ENCODE data around the gene KCNMA1.

Gene KCNMA1

GRCh38 chr10:77177589-77177988, 460.0 kb downstream of the KCNMA1 start:
- H3K9ac ChIP-seq (ENCODE audit: low read length) = no peak overlapping the region
- no peak overlapping the region for H4K8ac ChIP-seq (ENCODE audit: low read length)
- no peak overlapping the region for H3K18ac ChIP-seq (ENCODE audit: low read depth in 1 of 2, low read length in 2 of 2)
- H3K9me3 ChIP-seq (ENCODE audit: control insufficient read depth, low read length) = no peaks in the 10 kb centered on the region
- no peak overlapping the region for H3K4me3 ChIP-seq (ENCODE audit: insufficient read depth in 1 of 2, low read depth in 1 of 2, low read length in 2 of 2)
- H3K4me1 ChIP-seq (ENCODE audit: control insufficient read depth, insufficient read depth, low read depth, low read length) = peaks cover 13% of the 10 kb centered on the region
- H2AK5ac ChIP-seq (ENCODE audit: low read length, severe bottlenecking) = no peak overlapping the region
- H3K14ac ChIP-seq (ENCODE audit: low read length in 2 of 2) = no peak overlapping the region
- no peak overlapping the region for H2BK15ac ChIP-seq (ENCODE audit: low read depth, poor library complexity, severe bottlenecking)
- no peak overlapping the region for H3K4ac ChIP-seq (ENCODE audit: low read depth in 1 of 2, low read length in 2 of 2)
- H2AFZ ChIP-seq (ENCODE audit: low read depth, low read length) = no peak overlapping the region
- no peak for DNase-seq
- peaks cover 2% of the 10 kb centered on the region for H3K79me1 ChIP-seq (replicated peaks; ENCODE audit: low read length, poor library complexity, severe bottlenecking)
- no peak overlapping the region for H3K23ac ChIP-seq (ENCODE audit: low read length in 2 of 2)
- no peak overlapping the region for H4K91ac ChIP-seq (ENCODE audit: low read length)
- no peak overlapping the region for H3K27ac ChIP-seq (ENCODE audit: low read length, poor library complexity, severe bottlenecking)
- H3K27me3 ChIP-seq (ENCODE audit: control insufficient read depth in 1 of 2, insufficient read depth in 1 of 2, low read length in 2 of 2) = no peaks in the 10 kb centered on the region
- H3K4me2 ChIP-seq (ENCODE audit: low read length, poor library complexity, severe bottlenecking) = no peak overlapping the region
- no peak overlapping the region for H2BK12ac ChIP-seq (ENCODE audit: low read length in 2 of 2)
- WGBS = 100% methylated on average over 1 of the region's 1 CpG
- no peak overlapping the region for H2BK5ac ChIP-seq (ENCODE audit: low read depth, low read length, poor library complexity, severe bottlenecking)
- H3K36me3 ChIP-seq (ENCODE audit: control insufficient read depth in 1 of 2, insufficient read depth in 2 of 2, low read depth in 1 of 2, low read length in 2 of 2) = no peaks in the 10 kb centered on the region
- H2BK120ac ChIP-seq (ENCODE audit: low read depth, low read length) = no peak overlapping the region

- Histone ChIP-seq H2AFZ (ENCODE audit: low read depth, low read length) (no peak overlapping the region), H3K36me3 (ENCODE audit: control insufficient read depth in 1 of 2, insufficient read depth in 2 of 2, low read depth in 1 of 2, low read length in 2 of 2) (no peaks in the 10 kb centered on the region), H3K4me2 (ENCODE audit: low read length, poor library complexity, severe bottlenecking) (no peak overlapping the region), H3K23ac (ENCODE audit: low read length in 2 of 2) (no peak overlapping the region), H2BK120ac (ENCODE audit: low read depth, low read length) (no peak overlapping the region), H3K9me3 (ENCODE audit: control insufficient read depth, low read length) (no peaks in the 10 kb centered on the region), H3K79me1 (replicated peaks; ENCODE audit: low read length, poor library complexity, severe bottlenecking) (peaks cover 2% of the 10 kb centered on the region), H3K9ac (ENCODE audit: low read length) (no peak overlapping the region), H3K4ac (ENCODE audit: low read depth in 1 of 2, low read length in 2 of 2) (no peak overlapping the region), H2BK15ac (ENCODE audit: low read depth, poor library complexity, severe bottlenecking) (no peak overlapping the region), H4K8ac (ENCODE audit: low read length) (no peak overlapping the region), H4K91ac (ENCODE audit: low read length) (no peak overlapping the region), H3K27me3 (ENCODE audit: control insufficient read depth in 1 of 2, insufficient read depth in 1 of 2, low read length in 2 of 2) (no peaks in the 10 kb centered on the region), H2BK12ac (ENCODE audit: low read length in 2 of 2) (no peak overlapping the region), H2BK5ac (ENCODE audit: low read depth, low read length, poor library complexity, severe bottlenecking) (no peak overlapping the region), H2AK5ac (ENCODE audit: low read length, severe bottlenecking) (no peak overlapping the region), H3K4me1 (ENCODE audit: control insufficient read depth, insufficient read depth, low read depth, low read length) (peaks cover 13% of the 10 kb centered on the region), H3K18ac (ENCODE audit: low read depth in 1 of 2, low read length in 2 of 2) (no peak overlapping the region), H3K27ac (ENCODE audit: low read length, poor library complexity, severe bottlenecking) (no peak overlapping the region), H3K14ac (ENCODE audit: low read length in 2 of 2) (no peak overlapping the region), H3K4me3 (ENCODE audit: insufficient read depth in 1 of 2, low read depth in 1 of 2, low read length in 2 of 2) (no peak overlapping the region)
- no peak for DNase-seq
Measured at GRCh38 chr10:77177161-77177560, 460.4 kb downstream of the KCNMA1 start.

- H3K4me3 ChIP-seq (ENCODE audit: insufficient read depth in 1 of 2, low read depth in 1 of 2, low read length in 2 of 2) = no peak overlapping the region
- no peak overlapping the region for H3K27ac ChIP-seq (ENCODE audit: low read length, poor library complexity, severe bottlenecking)
- no peaks in the 10 kb centered on the region for H3K9me3 ChIP-seq (ENCODE audit: control insufficient read depth, low read length)
- no peak overlapping the region for H3K14ac ChIP-seq (ENCODE audit: low read length in 2 of 2)
- peaks cover 2% of the 10 kb centered on the region for H3K79me1 ChIP-seq (replicated peaks; ENCODE audit: low read length, poor library complexity, severe bottlenecking)
- no peak for DNase-seq
- H2AK5ac ChIP-seq (ENCODE audit: low read length, severe bottlenecking) = no peak overlapping the region
- H2BK12ac ChIP-seq (ENCODE audit: low read length in 2 of 2) = peak overlapping the region in 1 of 2 experiments; percentile 6
- no peak overlapping the region for H4K91ac ChIP-seq (ENCODE audit: low read length)
- no peak overlapping the region for H3K23ac ChIP-seq (ENCODE audit: low read length in 2 of 2)
- H2BK120ac ChIP-seq (ENCODE audit: low read depth, low read length) = no peak overlapping the region
- H3K18ac ChIP-seq (ENCODE audit: low read depth in 1 of 2, low read length in 2 of 2) = no peak overlapping the region
- H3K4me2 ChIP-seq (ENCODE audit: low read length, poor library complexity, severe bottlenecking) = no peak overlapping the region
- no peaks in the 10 kb centered on the region for H3K36me3 ChIP-seq (ENCODE audit: control insufficient read depth in 1 of 2, insufficient read depth in 2 of 2, low read depth in 1 of 2, low read length in 2 of 2)
- H2AFZ ChIP-seq (ENCODE audit: low read depth, low read length) = no peak overlapping the region
- peaks cover 13% of the 10 kb centered on the region for H3K4me1 ChIP-seq (ENCODE audit: control insufficient read depth, insufficient read depth, low read depth, low read length)
- no peaks in the 10 kb centered on the region for H3K27me3 ChIP-seq (ENCODE audit: control insufficient read depth in 1 of 2, insufficient read depth in 1 of 2, low read length in 2 of 2)
- 91% methylated on average over 3 of the region's 3 CpGs for WGBS
- H3K9ac ChIP-seq (ENCODE audit: low read length) = no peak overlapping the region
- no peak overlapping the region for H2BK5ac ChIP-seq (ENCODE audit: low read depth, low read length, poor library complexity, severe bottlenecking)
- H2BK15ac ChIP-seq (ENCODE audit: low read depth, poor library complexity, severe bottlenecking) = no peak overlapping the region
- no peak overlapping the region for H3K4ac ChIP-seq (ENCODE audit: low read depth in 1 of 2, low read length in 2 of 2)
- H4K8ac ChIP-seq (ENCODE audit: low read length) = no peak overlapping the region
Measured at GRCh38 chr10:77176232-77176631, 461.4 kb downstream of the KCNMA1 start.

- H3K4me1 ChIP-seq (ENCODE audit: control insufficient read depth, insufficient read depth, low read depth, low read length) = peaks cover 11% of the 10 kb centered on the region
- WGBS = 96% methylated on average over 1 of the region's 2 CpGs
- no peak overlapping the region for H3K4me3 ChIP-seq (ENCODE audit: insufficient read depth in 1 of 2, low read depth in 1 of 2, low read length in 2 of 2)
- no peak overlapping the region for H3K23ac ChIP-seq (ENCODE audit: low read length in 2 of 2)
- H3K14ac ChIP-seq (ENCODE audit: low read length in 2 of 2) = peak overlapping the region in 1 of 2 experiments; percentile 9
- H4K8ac ChIP-seq (ENCODE audit: low read length) = no peak overlapping the region
- no peak overlapping the region for H3K4me2 ChIP-seq (ENCODE audit: low read length, poor library complexity, severe bottlenecking)
- H4K91ac ChIP-seq (ENCODE audit: low read length) = no peak overlapping the region
- no peak overlapping the region for H2AFZ ChIP-seq (ENCODE audit: low read depth, low read length)
- no peak for DNase-seq
- H3K4ac ChIP-seq (ENCODE audit: low read depth in 1 of 2, low read length in 2 of 2) = no peak overlapping the region
- H2BK15ac ChIP-seq (ENCODE audit: low read depth, poor library complexity, severe bottlenecking) = no peak overlapping the region
- no peaks in the 10 kb centered on the region for H3K9me3 ChIP-seq (ENCODE audit: control insufficient read depth, low read length)
- H3K27ac ChIP-seq (ENCODE audit: low read length, poor library complexity, severe bottlenecking) = no peak overlapping the region
- no peak overlapping the region for H2BK120ac ChIP-seq (ENCODE audit: low read depth, low read length)
- H3K79me1 ChIP-seq (replicated peaks; ENCODE audit: low read length, poor library complexity, severe bottlenecking) = peaks cover 2% of the 10 kb centered on the region
- no peak overlapping the region for H3K9ac ChIP-seq (ENCODE audit: low read length)
- H2BK12ac ChIP-seq (ENCODE audit: low read length in 2 of 2) = peak overlapping the region; percentile 6 to 67
- no peak overlapping the region for H3K18ac ChIP-seq (ENCODE audit: low read depth in 1 of 2, low read length in 2 of 2)
- no peaks in the 10 kb centered on the region for H3K27me3 ChIP-seq (ENCODE audit: control insufficient read depth in 1 of 2, insufficient read depth in 1 of 2, low read length in 2 of 2)
- no peaks in the 10 kb centered on the region for H3K36me3 ChIP-seq (ENCODE audit: control insufficient read depth in 1 of 2, insufficient read depth in 2 of 2, low read depth in 1 of 2, low read length in 2 of 2)
- no peak overlapping the region for H2BK5ac ChIP-seq (ENCODE audit: low read depth, low read length, poor library complexity, severe bottlenecking)
- no peak overlapping the region for H2AK5ac ChIP-seq (ENCODE audit: low read length, severe bottlenecking)
Measured at GRCh38 chr10:77175631-77176222, 461.9 kb downstream of the KCNMA1 start.

Data from mesenchymal stem cell (in vitro differentiated cells and primary cell).